HUDEP-2 (cell line): ENCODE results near the gene ELF1.
"Not testable (repeated sequence)": the region's sequence is repeated elsewhere in the genome, so short reads cannot be mapped to it uniquely, and the experiment has no call there.

Experiments
- DNase-seq, 76 experiments: peaks; one replicate each; lab custom pipeline; 2025; ENCODE audit not compliant: unreplicated experiment in 76 of 76; lab: John Stamatoyannopoulos, UW

Gene ELF1

DNA sequence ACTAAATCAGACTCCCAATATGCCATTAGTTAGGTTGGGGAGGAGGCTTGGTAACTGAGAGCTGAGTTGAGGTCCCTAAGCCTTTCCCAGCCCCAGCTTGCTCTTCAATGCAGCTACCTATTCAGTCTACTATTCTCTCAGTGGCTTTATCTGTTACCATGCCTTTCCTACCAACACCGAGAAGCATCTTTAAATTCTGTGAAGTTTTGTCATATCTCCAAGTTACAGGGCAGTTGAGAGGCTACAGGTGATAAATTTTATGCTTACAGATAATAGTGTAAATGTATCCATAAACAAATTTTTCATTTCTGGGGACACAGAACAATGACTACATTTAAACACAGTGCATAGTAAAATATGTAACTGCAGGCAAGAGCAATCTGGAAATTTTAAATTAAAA lies 110.6 kb downstream of the ELF1 start:
- DNase-seq, result peak in 1 of 76 experiments; percentile 9

- not testable (repeated sequence) for DNase-seq
These were observed 118.1 kb downstream of the ELF1 start for GRCh38 chr13:40901032-40901431.

- not testable (repeated sequence) for DNase-seq
These were observed 118.5 kb downstream of the ELF1 start for GRCh38 chr13:40900568-40900967.

DNA sequence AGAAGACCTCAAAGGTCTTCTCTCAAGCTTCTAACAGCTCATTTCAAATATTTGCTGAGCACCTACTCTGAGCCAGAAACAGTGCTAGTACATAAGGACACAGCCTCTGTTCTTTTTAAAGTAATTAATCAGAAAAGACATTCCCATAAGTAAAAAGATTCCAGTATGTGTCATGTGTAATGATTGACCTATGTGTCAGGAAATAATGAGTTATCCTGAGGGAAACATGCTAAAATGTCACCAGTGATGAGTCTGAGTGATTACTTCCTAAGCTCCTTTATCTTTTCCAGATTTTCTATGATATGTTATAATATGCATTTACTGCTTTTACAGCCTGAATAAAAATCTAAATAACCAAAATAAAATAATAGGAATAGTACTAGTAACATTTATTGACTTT lies 122.1 kb downstream of the ELF1 start:
- no peak for DNase-seq

DNA sequence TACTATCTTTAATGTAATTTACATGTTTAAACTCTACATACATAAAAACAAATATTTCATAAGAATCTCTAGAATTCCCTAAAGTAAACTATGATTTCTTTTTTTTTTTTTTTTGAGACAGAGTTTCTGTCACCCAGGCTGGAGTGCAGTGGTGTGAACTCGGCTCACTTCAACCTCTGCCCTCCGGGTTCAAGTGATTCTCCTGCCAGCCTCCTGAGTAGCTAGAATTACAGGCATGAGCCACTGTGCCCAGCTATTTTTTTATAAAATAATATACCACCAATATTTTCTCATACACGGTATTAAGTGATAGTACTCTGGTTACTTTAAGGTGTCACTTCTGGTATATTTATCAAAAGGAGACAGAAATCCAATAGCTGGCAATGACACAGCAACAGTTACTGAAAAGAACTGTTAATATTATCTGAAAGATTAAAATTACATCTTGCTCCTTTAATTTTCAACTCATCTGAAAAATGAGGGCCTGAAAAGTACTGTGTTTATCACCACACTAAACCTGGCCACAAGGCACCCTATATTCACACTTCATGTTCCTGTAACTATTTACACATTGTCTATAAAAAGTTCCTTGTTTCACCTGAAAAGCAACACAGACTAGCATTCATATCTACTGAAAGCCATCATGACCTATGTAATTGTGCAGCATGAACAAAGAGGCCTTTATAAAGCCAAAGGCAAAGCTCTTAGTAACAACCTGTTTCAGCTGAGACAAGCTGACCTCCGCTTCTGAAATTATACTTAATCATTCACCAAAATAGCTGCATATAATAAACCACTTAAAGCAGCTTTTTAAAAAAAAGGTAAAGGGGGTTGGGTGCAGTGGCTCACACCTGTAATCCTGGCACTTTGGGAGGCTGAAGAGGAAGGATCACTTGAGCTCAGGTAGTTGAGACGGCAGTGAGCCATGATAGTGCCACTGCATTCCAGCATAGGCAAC lies 123.6 kb downstream of the ELF1 start:
- peak in 2 of 76 experiments; percentile 24 to 29 for DNase-seq

- not testable (repeated sequence) for DNase-seq
These were observed 125.5 kb downstream of the ELF1 start for GRCh38 chr13:40893573-40893972.

DNA sequence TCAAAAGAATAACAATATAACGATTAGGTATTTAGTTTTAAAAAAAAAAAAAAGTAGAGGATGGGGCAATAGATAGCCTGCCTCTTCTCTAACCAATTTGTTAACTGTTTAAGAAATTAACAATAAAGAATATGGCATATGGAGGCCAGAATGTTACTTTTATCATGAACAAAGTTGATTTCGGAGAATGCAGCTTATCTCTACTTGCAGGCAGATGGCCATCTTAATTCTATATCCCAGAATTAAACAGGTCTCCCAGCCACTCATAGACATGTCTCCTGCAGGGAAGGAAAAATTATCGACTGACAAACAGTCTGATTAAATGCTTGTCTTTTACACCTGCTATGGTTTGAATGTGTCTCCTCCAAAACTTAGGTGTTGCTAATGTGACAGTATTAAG lies 133.1 kb downstream of the ELF1 start:
- peak in 2 of 76 experiments; percentile 13 to 32 for DNase-seq

DNA sequence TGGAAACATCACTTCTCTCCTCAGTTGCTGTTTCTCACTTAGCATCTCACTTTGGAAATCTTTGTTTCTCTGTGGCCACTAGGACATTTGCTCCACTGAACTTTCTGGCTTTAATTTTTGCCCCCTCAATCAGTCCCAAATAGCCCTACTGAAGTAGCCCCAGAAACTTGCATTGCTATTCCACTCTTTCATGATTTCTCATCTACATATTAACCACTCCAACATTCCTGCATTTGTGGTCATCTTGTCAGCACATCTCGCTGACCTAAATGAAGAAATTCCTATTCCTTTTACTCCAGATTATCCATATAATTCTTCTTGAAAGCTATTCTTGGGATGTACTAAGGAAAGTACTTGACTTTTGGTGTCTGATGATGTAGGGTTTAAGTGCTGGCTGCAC lies 134.9 kb downstream of the ELF1 start:
- DNase-seq, result not testable (repeated sequence)
